ENCODE data around the gene STUM. TPM values are rescaled to one million over a fixed set of nuclear protein-coding genes. Genes with fewer than 3 reads are reported as not detected.

STUM gene
- total RNA-seq, 2 experiments from 2014 or later, result not detected

DNA sequence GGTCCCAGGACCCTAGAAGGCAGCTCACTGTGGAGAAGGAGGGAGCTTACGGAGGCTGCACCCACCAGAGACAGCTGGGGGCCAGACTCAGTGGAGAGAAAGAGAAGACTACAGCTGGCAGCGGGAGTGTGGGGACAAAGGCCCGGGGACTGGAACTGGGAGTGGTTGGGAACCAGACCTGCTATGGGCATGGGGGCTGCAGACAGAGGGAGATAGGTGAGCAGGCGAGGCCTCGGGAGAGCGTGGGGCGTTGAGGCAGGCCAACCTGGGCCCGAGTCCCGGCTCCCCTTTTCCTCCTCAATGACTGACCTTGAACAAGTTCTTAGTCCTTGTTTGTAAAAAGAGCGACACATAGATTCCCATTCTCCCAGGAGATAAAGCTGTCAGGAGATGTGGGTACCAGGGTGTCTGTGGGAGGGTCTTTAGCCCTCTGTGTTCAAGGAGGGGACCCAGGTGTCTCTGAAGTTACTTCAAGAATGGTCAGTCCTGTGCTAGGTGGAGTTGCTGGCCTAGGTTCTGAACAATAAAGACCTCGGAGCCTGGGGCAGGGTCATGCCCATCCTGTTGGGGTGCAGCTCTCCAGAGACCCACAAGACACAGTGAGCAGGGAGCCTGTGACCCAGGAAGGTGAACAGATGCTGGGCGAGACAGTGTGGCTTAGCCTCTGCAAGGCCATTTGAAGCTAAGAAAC lies 102.6 kb downstream of the STUM start:
- peaks cover 71% of the 10 kb centered on the region for H3K36me3 Mint-ChIP-seq (ENCODE audit: low read depth)
- intact Hi-C loops (cut with DNase I, micrococcal nuclease), result loop anchor here in 1 of 2 experiments (5.0 kb wide), 2 partner anchors 36 to 86 kb away; partner anchors contain the start of gene ITPKB
- H3K27me3 Mint-ChIP-seq, result no peaks in the 10 kb centered on the region
- no peak overlapping the region for H3K27ac Mint-ChIP-seq
- H3K4me1 ChIP-seq (ENCODE audit: insufficient read depth, low read length), result peaks cover 31% of the 10 kb centered on the region
- POLR2A ChIA-PET, result interaction anchor here (0.9 kb wide), 1 partner anchor 26 kb away, joined by 3 read pairs; no protein-coding TSS in a partner anchor
- H3K27me3 ChIP-seq (ENCODE audit: control insufficient read depth in 1 of 2, insufficient read depth in 2 of 2, low read length in 2 of 2), result no peaks in the 10 kb centered on the region
- no peaks in the 10 kb centered on the region for H3K9me3 Mint-ChIP-seq
- TF ChIP-seq, protein P1, sequence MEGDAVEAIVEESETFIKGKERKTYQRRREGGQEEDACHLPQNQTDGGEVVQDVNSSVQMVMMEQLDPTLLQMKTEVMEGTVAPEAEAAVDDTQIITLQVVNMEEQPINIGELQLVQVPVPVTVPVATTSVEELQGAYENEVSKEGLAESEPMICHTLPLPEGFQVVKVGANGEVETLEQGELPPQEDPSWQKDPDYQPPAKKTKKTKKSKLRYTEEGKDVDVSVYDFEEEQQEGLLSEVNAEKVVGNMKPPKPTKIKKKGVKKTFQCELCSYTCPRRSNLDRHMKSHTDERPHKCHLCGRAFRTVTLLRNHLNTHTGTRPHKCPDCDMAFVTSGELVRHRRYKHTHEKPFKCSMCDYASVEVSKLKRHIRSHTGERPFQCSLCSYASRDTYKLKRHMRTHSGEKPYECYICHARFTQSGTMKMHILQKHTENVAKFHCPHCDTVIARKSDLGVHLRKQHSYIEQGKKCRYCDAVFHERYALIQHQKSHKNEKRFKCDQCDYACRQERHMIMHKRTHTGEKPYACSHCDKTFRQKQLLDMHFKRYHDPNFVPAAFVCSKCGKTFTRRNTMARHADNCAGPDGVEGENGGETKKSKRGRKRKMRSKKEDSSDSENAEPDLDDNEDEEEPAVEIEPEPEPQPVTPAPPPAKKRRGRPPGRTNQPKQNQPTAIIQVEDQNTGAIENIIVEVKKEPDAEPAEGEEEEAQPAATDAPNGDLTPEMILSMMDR (IDR thresholded peaks at IDR 0.05), result no peak
- peak overlapping the region; percentile 68 for H3K4me3 Mint-ChIP-seq
- no peak overlapping the region for H3K4me3 ChIP-seq (ENCODE audit: low read length)
- ATAC-seq (ENCODE audit: poor library complexity) (no peak), DNase-seq (no peak)
- H3K27ac ChIP-seq (ENCODE audit: low read depth in 1 of 2, low read length in 2 of 2), result peak overlapping the region; percentile 9 to 21
- peaks cover 40% of the 10 kb centered on the region for H3K36me3 ChIP-seq (ENCODE audit: insufficient read depth, low read length)
- H3K9me3 ChIP-seq (ENCODE audit: control insufficient read depth in 1 of 2, insufficient read depth in 1 of 2, low read length in 2 of 2), result no peaks in the 10 kb centered on the region
- CTCF ChIA-PET, result interaction anchor here (0.6 kb wide), 1 partner anchor 36 kb away, joined by 3 read pairs; no protein-coding TSS in a partner anchor
- H3K4me1 Mint-ChIP-seq (ENCODE audit: low read depth), result peaks cover 11% of the 10 kb centered on the region

DNA sequence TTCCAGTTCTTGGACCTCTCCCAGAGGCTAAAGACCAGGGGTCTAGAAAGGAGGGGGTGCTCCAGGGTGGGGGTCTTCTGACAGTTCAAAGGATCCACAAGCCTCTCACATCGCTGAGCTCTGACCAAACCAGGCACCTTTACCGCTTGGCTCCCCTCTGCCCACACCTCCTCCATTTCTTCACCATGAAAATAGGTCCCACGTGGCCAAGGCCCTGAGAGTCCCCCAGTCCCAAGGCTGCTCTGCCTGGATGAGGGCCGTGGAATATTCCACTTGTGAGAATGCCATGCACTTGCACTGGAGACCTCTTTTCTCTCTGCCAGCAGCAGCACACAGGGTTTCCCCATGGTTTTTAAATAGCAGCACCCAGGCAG lies 103.2 kb downstream of the STUM start:
- Histone ChIP-seq H3K4me3 (ENCODE audit: low read length) (no peak overlapping the region), H3K27me3 (ENCODE audit: control insufficient read depth in 1 of 2, insufficient read depth in 2 of 2, low read length in 2 of 2) (no peaks in the 10 kb centered on the region), H3K36me3 (ENCODE audit: insufficient read depth, low read length) (peaks cover 37% of the 10 kb centered on the region), H3K4me1 (ENCODE audit: insufficient read depth, low read length) (peaks cover 26% of the 10 kb centered on the region), H3K9me3 (ENCODE audit: control insufficient read depth in 1 of 2, insufficient read depth in 1 of 2, low read length in 2 of 2) (no peaks in the 10 kb centered on the region), H3K27ac (ENCODE audit: low read depth in 1 of 2, low read length in 2 of 2) (no peak overlapping the region)
- TF ChIP-seq, protein P1 (IDR thresholded peaks at IDR 0.05), result no peak
- Mint-ChIP-seq H3K36me3 (ENCODE audit: low read depth) (peaks cover 71% of the 10 kb centered on the region), H3K27ac (no peak overlapping the region), H3K9me3 (no peaks in the 10 kb centered on the region), H3K27me3 (no peaks in the 10 kb centered on the region), H3K4me1 (ENCODE audit: low read depth) (peaks cover 6% of the 10 kb centered on the region), H3K4me3 (no peak overlapping the region)
- ChIA-PET CTCF (interaction anchor here (0.6 kb wide), 1 partner anchor 36 kb away, joined by 3 read pairs; no protein-coding TSS in a partner anchor), POLR2A (interaction anchor here (0.9 kb wide), 1 partner anchor 16 kb away, joined by 3 read pairs; no protein-coding TSS in a partner anchor)
- ATAC-seq (ENCODE audit: poor library complexity) (no peak), DNase-seq (no peak)
- intact Hi-C loops (cut with DNase I, micrococcal nuclease), result loop anchor here in 1 of 2 experiments (5.0 kb wide), 2 partner anchors 36 to 86 kb away; partner anchors contain the start of gene ITPKB

DNA sequence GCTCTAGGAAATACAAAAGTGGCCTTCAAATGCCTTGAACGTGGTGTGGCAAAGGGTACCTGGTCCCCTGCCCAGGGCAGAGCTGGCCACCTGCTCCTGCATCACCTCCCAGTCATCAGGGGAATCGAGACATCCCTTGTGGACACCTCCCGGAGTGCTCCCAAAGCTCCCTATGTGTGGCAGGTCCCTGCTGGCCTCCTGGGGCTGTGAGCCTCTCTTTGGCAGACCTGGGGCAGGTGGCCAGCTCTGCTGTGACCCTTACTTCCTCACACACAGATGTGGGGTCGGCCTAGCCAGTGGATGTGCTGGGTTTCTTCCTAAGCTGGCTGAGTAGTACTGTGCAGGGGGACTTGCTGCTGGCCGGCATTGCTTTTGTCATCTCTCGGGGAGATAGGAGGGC lies 104.0 kb downstream of the STUM start:
- Histone ChIP-seq H3K27ac (ENCODE audit: low read depth in 1 of 2, low read length in 2 of 2) (no peak overlapping the region), H3K27me3 (ENCODE audit: control insufficient read depth in 1 of 2, insufficient read depth in 2 of 2, low read length in 2 of 2) (no peaks in the 10 kb centered on the region), H3K4me1 (ENCODE audit: insufficient read depth, low read length) (peaks cover 17% of the 10 kb centered on the region), H3K9me3 (ENCODE audit: control insufficient read depth in 1 of 2, insufficient read depth in 1 of 2, low read length in 2 of 2) (no peaks in the 10 kb centered on the region), H3K36me3 (ENCODE audit: insufficient read depth, low read length) (peaks cover 33% of the 10 kb centered on the region), H3K4me3 (ENCODE audit: low read length) (no peak overlapping the region)
- ATAC-seq (ENCODE audit: poor library complexity), result no peak
- intact Hi-C loops (cut with DNase I, micrococcal nuclease), result loop anchor here (1.0 to 5.0 kb wide), 3 partner anchors 11 to 85 kb away; partner anchors contain the start of gene ITPKB (in 1 of the 2)
- Mint-ChIP-seq H3K27ac (no peak overlapping the region), H3K36me3 (ENCODE audit: low read depth) (peaks cover 71% of the 10 kb centered on the region), H3K4me1 (ENCODE audit: low read depth) (no peaks in the 10 kb centered on the region), H3K4me3 (peak overlapping the region; percentile 89), H3K9me3 (no peaks in the 10 kb centered on the region), H3K27me3 (no peaks in the 10 kb centered on the region)
- DNase-seq, result no peak
- ChIA-PET CTCF (interaction anchor here (0.9 to 2.5 kb wide), 3 partner anchors 11 to 35 kb away, joined by 3 to 11 read pairs (median 8); no protein-coding TSS in a partner anchor), POLR2A (interaction anchor here (0.7 to 2.6 kb wide), 11 partner anchors 11 to 287 kb away, joined by 3 to 31 read pairs (median 7); partner anchors contain the start of gene ITPKB)
- TF ChIP-seq, protein P1 (IDR thresholded peaks at IDR 0.05), result no peak

All from CD4-positive, alpha-beta T cell (primary cell).